Measurements from ENCODE around the gene DOCK10. TPM values are rescaled to one million over a fixed set of nuclear protein-coding genes. Genes with fewer than 3 reads are reported as not detected.
"Not testable (repeated sequence)": the region's sequence is repeated elsewhere in the genome, so short reads cannot be mapped to it uniquely, and the experiment has no call there.

The DOCK10 gene
- total RNA-seq, 4 donors from 2014 or later: 3.8 to 33.2 (median 12.3) TPM

GRCh38 chr2:225064362-225064761 is 22.1 kb upstream of the DOCK10 start:
- Histone ChIP-seq H3K9me3 (no peaks in the 10 kb centered on the region), H3K27me3 (no peaks in the 10 kb centered on the region), H3K4me3 (no peak overlapping the region), H3K4me1 (no peaks in the 10 kb centered on the region), H3K27ac (no peak overlapping the region), H3K36me3 (no peaks in the 10 kb centered on the region)
- intact Hi-C loops (cut with DNase I; ENCODE audit: low total_unique reads): no loop called here
- DNase-seq: no peak
- no peak for TF ChIP-seq CTCF (IDR thresholded peaks at IDR 0.05)
- TF ChIP-seq POLR2A (IDR thresholded peaks at IDR 0.05): no peak

- H3K9me3 ChIP-seq: no peaks in the 10 kb centered on the region
- intact Hi-C loops (cut with DNase I; ENCODE audit: low total_unique reads): no loop called here
- H3K4me1 ChIP-seq: no peaks in the 10 kb centered on the region
- H3K4me3 ChIP-seq: no peak overlapping the region
- no peak overlapping the region for H3K27ac ChIP-seq
- H3K27me3 ChIP-seq: no peaks in the 10 kb centered on the region
- TF ChIP-seq POLR2A (IDR thresholded peaks at IDR 0.05) (no peak), CTCF (IDR thresholded peaks at IDR 0.05) (no peak)
- no peak for DNase-seq
- no peaks in the 10 kb centered on the region for H3K36me3 ChIP-seq
These were observed 14.2 kb upstream of the DOCK10 start for GRCh38 chr2:225056330-225057073.

- Histone ChIP-seq H3K4me1 (no peaks in the 10 kb centered on the region), H3K27ac (no peak overlapping the region), H3K27me3 (no peaks in the 10 kb centered on the region), H3K9me3 (no peaks in the 10 kb centered on the region), H3K36me3 (no peaks in the 10 kb centered on the region), H3K4me3 (no peak overlapping the region)
- no peak for DNase-seq
- intact Hi-C loops (cut with DNase I; ENCODE audit: low total_unique reads): no loop called here
- TF ChIP-seq CTCF (IDR thresholded peaks at IDR 0.05): no peak
- no peak for TF ChIP-seq POLR2A (IDR thresholded peaks at IDR 0.05)
These were observed 13.4 kb upstream of the DOCK10 start for GRCh38 chr2:225055714-225056113.

- Histone ChIP-seq H3K27me3 (no peaks in the 10 kb centered on the region), H3K36me3 (no peaks in the 10 kb centered on the region), H3K27ac (no peak overlapping the region), H3K4me1 (no peaks in the 10 kb centered on the region), H3K4me3 (no peak overlapping the region), H3K9me3 (no peaks in the 10 kb centered on the region)
- intact Hi-C loops (cut with DNase I; ENCODE audit: low total_unique reads): no loop called here
- no peak for TF ChIP-seq POLR2A (IDR thresholded peaks at IDR 0.05)
- TF ChIP-seq CTCF (IDR thresholded peaks at IDR 0.05): no peak
- DNase-seq: no peak
These were observed 10.4 kb upstream of the DOCK10 start for GRCh38 chr2:225052703-225053102.

- H3K9me3 ChIP-seq; H3K27ac ChIP-seq; H3K4me3 ChIP-seq; H3K36me3 ChIP-seq; DNase-seq; intact Hi-C loops (cut with DNase I; ENCODE audit: low total_unique reads); H3K4me1 ChIP-seq; H3K27me3 ChIP-seq: not testable (repeated sequence)
These were observed 5.2 kb upstream of the DOCK10 start for GRCh38 chr2:225047502-225047901.

- intact Hi-C loops (cut with DNase I; ENCODE audit: low total_unique reads): no loop called here
- TF ChIP-seq POLR2A (IDR thresholded peaks at IDR 0.05): no peak
- no peak for TF ChIP-seq CTCF (IDR thresholded peaks at IDR 0.05)
- H3K27me3 ChIP-seq: no peaks in the 10 kb centered on the region
- H3K9me3 ChIP-seq: no peaks in the 10 kb centered on the region
- peak overlapping the region; percentile 32 to 58 for H3K4me3 ChIP-seq
- H3K4me1 ChIP-seq: no peaks in the 10 kb centered on the region
- no peak for DNase-seq
- H3K27ac ChIP-seq: peak overlapping the region in 1 of 2 donors; percentile 20
- no peaks in the 10 kb centered on the region for H3K36me3 ChIP-seq
These were observed 516 bp upstream of the DOCK10 start for GRCh38 chr2:225042800-225043167.

Measured in uterus (tissue), 4 donors.